ENCODE measurements around the gene TCP11L1. TPM values are rescaled to one million over a fixed set of nuclear protein-coding genes. Genes with fewer than 3 reads are reported as not detected.

The TCP11L1 gene
- total and polyA plus RNA-seq, 9 of the 15 experiments (the other 6 are each of a cell fraction or from before 2014, with no cell fraction given): 1.6 to 15.3 (median 5.4) TPM

DNA sequence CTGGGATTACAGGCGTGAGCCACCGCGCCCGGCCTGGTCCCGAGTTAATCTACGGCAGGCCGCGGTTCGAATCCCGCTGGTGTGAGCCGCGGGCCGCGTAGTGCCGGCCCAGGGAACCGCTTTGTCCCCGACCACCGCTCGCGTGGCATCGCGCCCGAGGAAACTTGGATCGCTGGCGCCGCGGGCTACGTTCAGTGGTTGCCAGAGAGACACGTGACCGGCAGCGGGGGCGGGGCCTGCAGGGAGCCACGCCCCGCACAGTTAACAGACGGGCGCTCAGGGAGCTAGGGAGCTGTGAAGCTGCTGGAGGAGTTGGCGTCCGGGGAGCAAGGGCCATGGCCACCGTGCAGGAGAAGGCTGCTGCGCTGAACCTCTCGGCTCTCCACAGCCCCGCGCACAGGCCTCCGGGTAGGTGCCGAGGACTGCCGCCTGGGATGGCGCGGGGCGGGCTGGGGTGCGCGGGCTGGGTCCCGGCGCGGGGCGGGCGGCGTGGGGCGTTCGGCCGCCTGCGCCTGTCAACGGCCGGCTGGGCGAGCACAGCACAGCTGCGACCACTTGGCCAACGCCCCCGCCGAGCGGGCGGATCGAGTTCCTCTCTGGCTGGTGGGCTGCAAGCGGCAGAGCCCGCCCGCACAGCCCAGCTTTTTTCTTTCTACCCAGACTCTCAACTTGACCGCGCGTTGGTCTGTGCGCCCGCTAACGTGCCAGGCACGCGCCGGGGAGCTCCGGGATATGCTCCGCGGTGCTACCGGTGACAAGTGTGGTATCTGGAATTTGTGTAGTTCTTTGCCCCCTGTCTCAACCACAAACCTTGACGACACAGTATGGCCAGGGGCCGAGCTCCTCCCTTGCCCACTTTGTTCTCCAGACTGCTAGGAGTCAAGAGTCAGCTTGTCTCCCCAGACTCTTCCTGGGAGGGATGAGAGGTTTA is 23.5 kb upstream of the TCP11L1 start, which contains the start of gene DEPDC7 (continued):
- TF ChIP-seq, protein P1, sequence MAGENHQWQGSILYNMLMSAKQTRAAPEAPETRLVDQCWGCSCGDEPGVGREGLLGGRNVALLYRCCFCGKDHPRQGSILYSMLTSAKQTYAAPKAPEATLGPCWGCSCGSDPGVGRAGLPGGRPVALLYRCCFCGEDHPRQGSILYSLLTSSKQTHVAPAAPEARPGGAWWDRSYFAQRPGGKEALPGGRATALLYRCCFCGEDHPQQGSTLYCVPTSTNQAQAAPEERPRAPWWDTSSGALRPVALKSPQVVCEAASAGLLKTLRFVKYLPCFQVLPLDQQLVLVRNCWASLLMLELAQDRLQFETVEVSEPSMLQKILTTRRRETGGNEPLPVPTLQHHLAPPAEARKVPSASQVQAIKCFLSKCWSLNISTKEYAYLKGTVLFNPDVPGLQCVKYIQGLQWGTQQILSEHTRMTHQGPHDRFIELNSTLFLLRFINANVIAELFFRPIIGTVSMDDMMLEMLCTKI (IDR thresholded peaks at IDR 0.05; ENCODE audit: partially characterized antibody): no peak
- TF ChIP-seq, protein P2, sequence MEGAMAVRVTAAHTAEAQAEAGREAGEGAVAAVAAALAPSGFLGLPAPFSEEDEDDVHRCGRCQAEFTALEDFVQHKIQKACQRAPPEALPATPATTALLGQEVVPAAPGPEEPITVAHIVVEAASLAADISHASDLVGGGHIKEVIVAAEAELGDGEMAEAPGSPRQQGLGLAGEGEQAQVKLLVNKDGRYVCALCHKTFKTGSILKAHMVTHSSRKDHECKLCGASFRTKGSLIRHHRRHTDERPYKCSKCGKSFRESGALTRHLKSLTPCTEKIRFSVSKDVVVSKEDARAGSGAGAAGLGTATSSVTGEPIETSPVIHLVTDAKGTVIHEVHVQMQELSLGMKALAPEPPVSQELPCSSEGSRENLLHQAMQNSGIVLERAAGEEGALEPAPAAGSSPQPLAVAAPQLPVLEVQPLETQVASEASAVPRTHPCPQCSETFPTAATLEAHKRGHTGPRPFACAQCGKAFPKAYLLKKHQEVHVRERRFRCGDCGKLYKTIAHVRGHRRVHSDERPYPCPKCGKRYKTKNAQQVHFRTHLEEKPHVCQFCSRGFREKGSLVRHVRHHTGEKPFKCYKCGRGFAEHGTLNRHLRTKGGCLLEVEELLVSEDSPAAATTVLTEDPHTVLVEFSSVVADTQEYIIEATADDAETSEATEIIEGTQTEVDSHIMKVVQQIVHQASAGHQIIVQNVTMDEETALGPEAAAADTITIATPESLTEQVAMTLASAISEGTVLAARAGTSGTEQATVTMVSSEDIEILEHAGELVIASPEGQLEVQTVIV (CRISPR knock-in tag; IDR thresholded peaks at IDR 0.05; ENCODE audit: borderline replicate concordance): no peak
- peak; percentile 88 for TF ChIP-seq SP1 (CRISPR knock-in tag; IDR thresholded peaks at IDR 0.05)
- no peak for TF ChIP-seq GATAD2B (IDR thresholded peaks at IDR 0.05; ENCODE audit: borderline replicate concordance)
- TF ChIP-seq, protein P3, sequence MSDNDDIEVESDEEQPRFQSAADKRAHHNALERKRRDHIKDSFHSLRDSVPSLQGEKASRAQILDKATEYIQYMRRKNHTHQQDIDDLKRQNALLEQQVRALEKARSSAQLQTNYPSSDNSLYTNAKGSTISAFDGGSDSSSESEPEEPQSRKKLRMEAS (CRISPR knock-in tag; IDR thresholded peaks at IDR 0.05): peak; percentile 84
- TF ChIP-seq MECOM (CRISPR knock-in tag; IDR thresholded peaks at IDR 0.05): no peak
- TF ChIP-seq, protein P4, sequence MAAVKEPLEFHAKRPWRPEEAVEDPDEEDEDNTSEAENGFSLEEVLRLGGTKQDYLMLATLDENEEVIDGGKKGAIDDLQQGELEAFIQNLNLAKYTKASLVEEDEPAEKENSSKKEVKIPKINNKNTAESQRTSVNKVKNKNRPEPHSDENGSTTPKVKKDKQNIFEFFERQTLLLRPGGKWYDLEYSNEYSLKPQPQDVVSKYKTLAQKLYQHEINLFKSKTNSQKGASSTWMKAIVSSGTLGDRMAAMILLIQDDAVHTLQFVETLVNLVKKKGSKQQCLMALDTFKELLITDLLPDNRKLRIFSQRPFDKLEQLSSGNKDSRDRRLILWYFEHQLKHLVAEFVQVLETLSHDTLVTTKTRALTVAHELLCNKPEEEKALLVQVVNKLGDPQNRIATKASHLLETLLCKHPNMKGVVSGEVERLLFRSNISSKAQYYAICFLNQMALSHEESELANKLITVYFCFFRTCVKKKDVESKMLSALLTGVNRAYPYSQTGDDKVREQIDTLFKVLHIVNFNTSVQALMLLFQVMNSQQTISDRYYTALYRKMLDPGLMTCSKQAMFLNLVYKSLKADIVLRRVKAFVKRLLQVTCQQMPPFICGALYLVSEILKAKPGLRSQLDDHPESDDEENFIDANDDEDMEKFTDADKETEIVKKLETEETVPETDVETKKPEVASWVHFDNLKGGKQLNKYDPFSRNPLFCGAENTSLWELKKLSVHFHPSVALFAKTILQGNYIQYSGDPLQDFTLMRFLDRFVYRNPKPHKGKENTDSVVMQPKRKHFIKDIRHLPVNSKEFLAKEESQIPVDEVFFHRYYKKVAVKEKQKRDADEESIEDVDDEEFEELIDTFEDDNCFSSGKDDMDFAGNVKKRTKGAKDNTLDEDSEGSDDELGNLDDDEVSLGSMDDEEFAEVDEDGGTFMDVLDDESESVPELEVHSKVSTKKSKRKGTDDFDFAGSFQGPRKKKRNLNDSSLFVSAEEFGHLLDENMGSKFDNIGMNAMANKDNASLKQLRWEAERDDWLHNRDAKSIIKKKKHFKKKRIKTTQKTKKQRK (IDR thresholded peaks at IDR 0.05; ENCODE audit: borderline replicate concordance, low read depth, low read length): no peak
- TF ChIP-seq, protein P5, sequence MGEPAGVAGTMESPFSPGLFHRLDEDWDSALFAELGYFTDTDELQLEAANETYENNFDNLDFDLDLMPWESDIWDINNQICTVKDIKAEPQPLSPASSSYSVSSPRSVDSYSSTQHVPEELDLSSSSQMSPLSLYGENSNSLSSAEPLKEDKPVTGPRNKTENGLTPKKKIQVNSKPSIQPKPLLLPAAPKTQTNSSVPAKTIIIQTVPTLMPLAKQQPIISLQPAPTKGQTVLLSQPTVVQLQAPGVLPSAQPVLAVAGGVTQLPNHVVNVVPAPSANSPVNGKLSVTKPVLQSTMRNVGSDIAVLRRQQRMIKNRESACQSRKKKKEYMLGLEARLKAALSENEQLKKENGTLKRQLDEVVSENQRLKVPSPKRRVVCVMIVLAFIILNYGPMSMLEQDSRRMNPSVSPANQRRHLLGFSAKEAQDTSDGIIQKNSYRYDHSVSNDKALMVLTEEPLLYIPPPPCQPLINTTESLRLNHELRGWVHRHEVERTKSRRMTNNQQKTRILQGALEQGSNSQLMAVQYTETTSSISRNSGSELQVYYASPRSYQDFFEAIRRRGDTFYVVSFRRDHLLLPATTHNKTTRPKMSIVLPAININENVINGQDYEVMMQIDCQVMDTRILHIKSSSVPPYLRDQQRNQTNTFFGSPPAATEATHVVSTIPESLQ (CRISPR knock-in tag; IDR thresholded peaks at IDR 0.05): peak; percentile 12; the same call in 1 of the 2 replicates
- no peak for TF ChIP-seq RBM14 (IDR thresholded peaks at IDR 0.05; ENCODE audit: borderline replicate concordance, insufficient read depth, low read depth, low read length)
- no peak for TF ChIP-seq U2AF1 (optimal IDR thresholded peaks at IDR 0.05; ENCODE audit: low read depth, low read length)
- TF ChIP-seq, protein P6, sequence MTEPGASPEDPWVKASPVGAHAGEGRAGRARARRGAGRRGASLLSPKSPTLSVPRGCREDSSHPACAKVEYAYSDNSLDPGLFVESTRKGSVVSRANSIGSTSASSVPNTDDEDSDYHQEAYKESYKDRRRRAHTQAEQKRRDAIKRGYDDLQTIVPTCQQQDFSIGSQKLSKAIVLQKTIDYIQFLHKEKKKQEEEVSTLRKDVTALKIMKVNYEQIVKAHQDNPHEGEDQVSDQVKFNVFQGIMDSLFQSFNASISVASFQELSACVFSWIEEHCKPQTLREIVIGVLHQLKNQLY (CRISPR knock-in tag; conservative IDR thresholded peaks at IDR 0.05): no peak
- TF ChIP-seq KLF13 (tag; IDR thresholded peaks at IDR 0.05; ENCODE audit: borderline replicate concordance, low read depth): no peak
- peak; percentile 19; the same call in 1 of the 2 replicates for TF ChIP-seq ETV5 (CRISPR knock-in tag; IDR thresholded peaks at IDR 0.05; ENCODE audit: low read depth)
- no peak for TF ChIP-seq ZNF217 (CRISPR knock-in tag; IDR thresholded peaks at IDR 0.05)
- TF ChIP-seq ZNF212 (CRISPR knock-in tag; IDR thresholded peaks at IDR 0.05): no peak
